ENCODE results near the gene COL6A6.

COL6A6 gene

GRCh38 chr3:130516645-130517512 lies at the start of gene COL6A6:
COL6A6 (plus strand) TSS chr3:130517177; CDS start chr3:130560365, 43,188 bp downstream.
- no peak for DNase-seq

- no peak for DNase-seq
Observed at GRCh38 chr3:130468311-130468710, 48.7 kb upstream of the COL6A6 start.

GRCh38 chr3:130470126-130470525 lies 46.9 kb upstream of the COL6A6 start:
- DNase-seq: no peak

GRCh38 chr3:130473416-130473815 lies 43.6 kb upstream of the COL6A6 start:
- DNase-seq: no peak

GRCh38 chr3:130480736-130481135 lies 36.2 kb upstream of the COL6A6 start:
- no peak for DNase-seq

GRCh38 chr3:130488288-130488687 lies 28.7 kb upstream of the COL6A6 start:
- no peak for DNase-seq

GRCh38 chr3:130488769-130489450 lies 28.1 kb upstream of the COL6A6 start:
- no peak for DNase-seq

GRCh38 chr3:130490241-130490640 lies 26.7 kb upstream of the COL6A6 start:
- no peak for DNase-seq

GRCh38 chr3:130491431-130491830 lies 25.5 kb upstream of the COL6A6 start:
- DNase-seq: no peak

- no peak for DNase-seq
Observed at GRCh38 chr3:130504701-130505100, 12.3 kb upstream of the COL6A6 start.

- DNase-seq: no peak
Observed at GRCh38 chr3:130506031-130506430, 10.9 kb upstream of the COL6A6 start.

- no peak for DNase-seq
Observed at GRCh38 chr3:130507746-130508145, 9.2 kb upstream of the COL6A6 start.

GRCh38 chr3:130509008-130509407 lies 8.0 kb upstream of the COL6A6 start:
- DNase-seq: no peak

GRCh38 chr3:130514681-130515080 lies 2.3 kb upstream of the COL6A6 start:
- no peak for DNase-seq

GRCh38 chr3:130515755-130516154 lies 1.2 kb upstream of the COL6A6 start:
- no peak for DNase-seq

GRCh38 chr3:130517602-130518001 lies 625 bp downstream of the COL6A6 start:
- no peak for DNase-seq

GRCh38 chr3:130519754-130520153 lies 2.8 kb downstream of the COL6A6 start:
- DNase-seq: no peak

- DNase-seq: no peak
Observed at GRCh38 chr3:130522399-130522798, 5.4 kb downstream of the COL6A6 start.

- DNase-seq: no peak
Observed at GRCh38 chr3:130527426-130527825, 10.4 kb downstream of the COL6A6 start.

GRCh38 chr3:130528120-130528519 lies 11.1 kb downstream of the COL6A6 start:
- DNase-seq: no peak

GRCh38 chr3:130529486-130530215 lies 12.7 kb downstream of the COL6A6 start:
- no peak for DNase-seq

GRCh38 chr3:130533247-130533646 lies 16.3 kb downstream of the COL6A6 start:
- no peak for DNase-seq

GRCh38 chr3:130537673-130538304 lies 20.8 kb downstream of the COL6A6 start:
- no peak for DNase-seq
